Measurements from ENCODE around the gene RAB40C. TPM values are rescaled to one million over a fixed set of nuclear protein-coding genes. Genes with fewer than 3 reads are reported as not detected.
A peak's percentile ranks its signal among the peaks of the same experiment; 100 is the strongest.

RAB40C gene
- total and polyA plus RNA-seq, 12 donors: 9.1 to 32.0 (median 12.3) TPM

- H3K27ac ChIP-seq: no peak overlapping the region
- WGBS, 2 donors: 95 to 97% methylated on average over 21 of the region's 21 CpGs
- no peak overlapping the region for H3K4me3 ChIP-seq
- ATAC-seq: no peak
- peaks cover 0 to 22% (median 18%) of the 10 kb centered on the region in 9 donors for H3K4me1 ChIP-seq
- intact Hi-C loops (cut with DNase I): loop anchor here in 7 of 10 donors (5.0 to 10.0 kb wide), 4 partner anchors 75 to 85 kb away; no protein-coding TSS in a partner anchor
- no peak for TF ChIP-seq CTCF (IDR thresholded peaks at IDR 0.05)
- peaks cover 0 to 16% (median 0%) of the 10 kb centered on the region in 9 donors for H3K36me3 ChIP-seq
- DNase-seq: no peak
- no peaks in the 10 kb centered on the region for H3K9me3 ChIP-seq
- H3K27me3 ChIP-seq: no peaks in the 10 kb centered on the region
These were observed 72.7 kb downstream of the RAB40C start for GRCh38 chr16:662597-662996.

GRCh38 chr16:666572-666971 is 76.7 kb downstream of the RAB40C start:
- Histone ChIP-seq H3K36me3 (peaks cover 0 to 27% (median 17%) of the 10 kb centered on the region in 9 donors), H3K4me1 (peaks cover 6 to 24% (median 17%) of the 10 kb centered on the region in 9 donors), H3K9me3 (no peaks in the 10 kb centered on the region), H3K27ac (no peak overlapping the region), H3K4me3 (no peak overlapping the region), H3K27me3 (no peaks in the 10 kb centered on the region)
- no peak for TF ChIP-seq CTCF (IDR thresholded peaks at IDR 0.05)
- ATAC-seq: no peak
- 91 to 93% methylated on average over 13 of the region's 13 CpGs for WGBS, 2 donors
- intact Hi-C loops (cut with DNase I): loop anchor here in 2 of 10 donors (10.0 kb wide), 1 partner anchor 82 kb away; no protein-coding TSS in a partner anchor
- DNase-seq: no peak

GRCh38 chr16:667113-667779 is 77.4 kb downstream of the RAB40C start:
- DNase-seq (no peak), ATAC-seq (peak in 2 of 8 donors; percentile 0 to 2)
- WGBS, 2 donors: 86 to 88% methylated on average over 22 of the region's 22 CpGs
- intact Hi-C loops (cut with DNase I): loop anchor here in 2 of 10 donors (10.0 kb wide), 1 partner anchor 82 kb away; no protein-coding TSS in a partner anchor
- Histone ChIP-seq H3K27me3 (no peaks in the 10 kb centered on the region), H3K4me1 (peaks cover 6 to 23% (median 17%) of the 10 kb centered on the region in 9 donors), H3K27ac (peak overlapping the region in 9 of 10 donors; percentile 86 to 98 (median 92)), H3K9me3 (no peaks in the 10 kb centered on the region), H3K4me3 (peak overlapping the region in 8 of 10 donors; percentile 84 to 100 (median 96)), H3K36me3 (peaks cover 0 to 33% (median 23%) of the 10 kb centered on the region in 9 donors)
- no peak for TF ChIP-seq CTCF (IDR thresholded peaks at IDR 0.05)

- peak; percentile 93 to 94 for DNase-seq
- no peaks in the 10 kb centered on the region for H3K27me3 ChIP-seq
- WGBS, 2 donors: 1% methylated on average over 61 to 78 of the region's 78 CpGs
- intact Hi-C loops (cut with DNase I): loop anchor here in 2 of 10 donors (10.0 kb wide), 1 partner anchor 83 kb away; no protein-coding TSS in a partner anchor
- H3K9me3 ChIP-seq: no peaks in the 10 kb centered on the region
- peak within 1 kb of the TSS; percentile 81 to 98 (median 91) for H3K27ac ChIP-seq
- peak within 1 kb of the TSS; percentile 84 to 100 (median 96) for H3K4me3 ChIP-seq
- peaks cover 6 to 23% (median 17%) of the 10 kb centered on the region in 9 donors for H3K4me1 ChIP-seq
- H3K36me3 ChIP-seq: peaks cover 0 to 40% (median 30%) of the 10 kb centered on the region in 9 donors
- ATAC-seq: peak; percentile 87 to 95 (median 92)
- TF ChIP-seq CTCF (IDR thresholded peaks at IDR 0.05): peak; percentile 81 to 98 (median 93)
These were observed 78.1 kb downstream of the RAB40C start, which contains the start of gene RHOT2 for GRCh38 chr16:667780-668518. Gene RHOT2, plus strand, starts transcription at chr16:668132. Its CDS starts 68 bp downstream, at chr16:668200.
